DND-41 (cell line): ENCODE results near the gene CACHD1.

Experiments used
- ATAC-seq: fragments of 200-7000 bp; cut with Tn5 transposase; 3 replicates; pipeline ENCODE4 v1.9.1; 2021; ENCODE audit warnings: low read depth; ENCODE audit not compliant: insufficient read depth
- DNase-seq: peaks from one replicate; pipeline ENCODE4 v3.0.0-alpha.2; 2020
- H2AFZ ChIP-seq: 2 replicates; pipeline ENCODE4 v1.6.0; 2012; ENCODE audit warnings: low read depth, low read length
- H3K27ac ChIP-seq: 2 replicates; pipeline ENCODE4 v1.5.1; 2012; ENCODE audit warnings: low read length, inconsistent platforms
- H3K27me3 ChIP-seq: fragments of 200-600 bp; sonication (generic); 2 replicates; pipeline ENCODE4 v1.6.0; 2012; ENCODE audit warnings: low read length, mild to moderate bottlenecking, inconsistent platforms; ENCODE audit not compliant: insufficient read depth, poor library complexity
- H3K36me3 ChIP-seq: 2 replicates; pipeline ENCODE4 v1.5.1; 2012; ENCODE audit warnings: low read length, inconsistent platforms; ENCODE audit not compliant: insufficient read depth
- H3K4me1 ChIP-seq: 2 replicates; pipeline ENCODE4 v1.5.1; 2012; ENCODE audit warnings: mild to moderate bottlenecking, low read length; ENCODE audit not compliant: insufficient read depth
- H3K4me2 ChIP-seq: 2 replicates; pipeline ENCODE4 v1.6.0; 2012; ENCODE audit warnings: mild to moderate bottlenecking, moderate library complexity, low read length, inconsistent platforms; ENCODE audit not compliant: insufficient read depth
- H3K4me3 ChIP-seq, 2 experiments: fragments of 200-600 bp in 1 of 2; shearing (Covaris generic) in 1 of 2; 2 replicates each; pipeline ENCODE4 v1.5.1; 2012 to 2016; ENCODE audit warnings: inconsistent platforms in 2 of 2, low read length in 2 of 2, mild to moderate bottlenecking in 2 of 2, low read depth in 1 of 2, moderate library complexity in 1 of 2
- H3K79me2 ChIP-seq: 2 replicates; pipeline ENCODE4 v1.6.0; 2012; ENCODE audit warnings: low read length, inconsistent platforms; ENCODE audit not compliant: insufficient read depth
- H3K9ac ChIP-seq: 2 replicates; pipeline ENCODE4 v1.6.0; 2012; ENCODE audit warnings: low read depth, mild to moderate bottlenecking, inconsistent platforms, low read length, moderate library complexity
- H3K9me3 ChIP-seq: 2 replicates; pipeline ENCODE4 v1.5.1; 2012; ENCODE audit warnings: low read length, moderate library complexity, mild to moderate bottlenecking, inconsistent platforms; ENCODE audit not compliant: insufficient read depth, severe bottlenecking
- H4K20me1 ChIP-seq: 2 replicates; pipeline ENCODE4 v1.6.0; 2012; ENCODE audit warnings: low read length; ENCODE audit not compliant: insufficient read depth
- EZH2 ChIP-seq: IDR thresholded peaks from 3 replicates; pipeline ENCODE4 v1.6.1; 2012; ENCODE audit warnings: borderline replicate concordance, low read depth, mild to moderate bottlenecking, moderate library complexity, low read length, inconsistent platforms; ENCODE audit not compliant: severe bottlenecking
- TF ChIP-seq, protein P1 (sequence below): IDR thresholded peaks from 2 replicates; pipeline ENCODE4 v1.5.1; 2012; ENCODE audit warnings: borderline replicate concordance, low read length, moderate library complexity, mild to moderate bottlenecking; ENCODE audit not compliant: poor library complexity, severe bottlenecking; ENCODE audit errors: extremely low read depth

Gene CACHD1

GRCh38 chr1:64499011-64499410 is 29.1 kb downstream of the CACHD1 start:
- Histone ChIP-seq H3K9me3 (no peaks in the 10 kb centered on the region), H3K79me2 (no peaks in the 10 kb centered on the region), H3K4me1 (no peaks in the 10 kb centered on the region), H3K4me3 (no peak overlapping the region), H3K9ac (no peak overlapping the region), H3K27ac (no peak overlapping the region), H3K27me3 (peaks cover 4% of the 10 kb centered on the region), H3K4me2 (no peak overlapping the region), H3K36me3 (no peaks in the 10 kb centered on the region), H4K20me1 (no peaks in the 10 kb centered on the region), H2AFZ (no peak overlapping the region)
- TF ChIP-seq, protein P1, sequence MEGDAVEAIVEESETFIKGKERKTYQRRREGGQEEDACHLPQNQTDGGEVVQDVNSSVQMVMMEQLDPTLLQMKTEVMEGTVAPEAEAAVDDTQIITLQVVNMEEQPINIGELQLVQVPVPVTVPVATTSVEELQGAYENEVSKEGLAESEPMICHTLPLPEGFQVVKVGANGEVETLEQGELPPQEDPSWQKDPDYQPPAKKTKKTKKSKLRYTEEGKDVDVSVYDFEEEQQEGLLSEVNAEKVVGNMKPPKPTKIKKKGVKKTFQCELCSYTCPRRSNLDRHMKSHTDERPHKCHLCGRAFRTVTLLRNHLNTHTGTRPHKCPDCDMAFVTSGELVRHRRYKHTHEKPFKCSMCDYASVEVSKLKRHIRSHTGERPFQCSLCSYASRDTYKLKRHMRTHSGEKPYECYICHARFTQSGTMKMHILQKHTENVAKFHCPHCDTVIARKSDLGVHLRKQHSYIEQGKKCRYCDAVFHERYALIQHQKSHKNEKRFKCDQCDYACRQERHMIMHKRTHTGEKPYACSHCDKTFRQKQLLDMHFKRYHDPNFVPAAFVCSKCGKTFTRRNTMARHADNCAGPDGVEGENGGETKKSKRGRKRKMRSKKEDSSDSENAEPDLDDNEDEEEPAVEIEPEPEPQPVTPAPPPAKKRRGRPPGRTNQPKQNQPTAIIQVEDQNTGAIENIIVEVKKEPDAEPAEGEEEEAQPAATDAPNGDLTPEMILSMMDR, result no peak
- no peak for TF ChIP-seq EZH2
- DNase-seq, result no peak
- no peak for ATAC-seq

GRCh38 chr1:64499966-64500365 is 30.0 kb downstream of the CACHD1 start:
- ATAC-seq (no peak), DNase-seq (no peak)
- Histone ChIP-seq H3K9ac (no peak overlapping the region), H3K27me3 (no peaks in the 10 kb centered on the region), H3K79me2 (no peaks in the 10 kb centered on the region), H3K36me3 (no peaks in the 10 kb centered on the region), H2AFZ (no peak overlapping the region), H3K9me3 (no peaks in the 10 kb centered on the region), H3K4me2 (no peak overlapping the region), H4K20me1 (no peaks in the 10 kb centered on the region), H3K27ac (no peak overlapping the region), H3K4me3 (no peak overlapping the region), H3K4me1 (no peaks in the 10 kb centered on the region)
- TF ChIP-seq, protein P1, result no peak

DNA sequence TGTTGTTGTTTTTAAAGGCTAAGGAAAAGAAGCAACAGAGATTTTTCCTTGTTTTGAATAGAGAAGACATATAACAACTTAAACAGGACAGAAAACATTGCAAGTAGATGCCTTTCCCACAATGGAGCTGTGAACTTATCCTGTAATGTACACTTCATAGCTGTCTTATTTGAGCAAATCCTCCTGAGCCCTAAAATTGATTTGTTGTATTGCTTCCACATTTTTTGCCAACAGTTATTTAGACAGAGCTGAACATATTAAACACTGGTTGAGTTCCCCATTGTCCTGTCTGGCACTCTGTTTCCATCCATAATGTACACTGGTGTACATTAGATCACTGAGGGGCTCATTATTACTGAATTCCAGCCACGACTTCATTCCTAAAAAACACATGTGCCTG is 32.2 kb downstream of the CACHD1 start:
- H3K27me3 ChIP-seq, result peaks cover under 1% of the 10 kb centered on the region
- H3K9me3 ChIP-seq, result no peaks in the 10 kb centered on the region
- H3K4me2 ChIP-seq, result no peak overlapping the region
- DNase-seq (no peak), ATAC-seq (no peak)
- no peak overlapping the region for H3K4me3 ChIP-seq
- no peak overlapping the region for H3K27ac ChIP-seq
- H2AFZ ChIP-seq, result no peak overlapping the region
- TF ChIP-seq EZH2, result no peak
- TF ChIP-seq, protein P1, result no peak
- H3K79me2 ChIP-seq, result no peaks in the 10 kb centered on the region
- H3K9ac ChIP-seq, result no peak overlapping the region
- no peaks in the 10 kb centered on the region for H3K36me3 ChIP-seq
- H4K20me1 ChIP-seq, result no peaks in the 10 kb centered on the region
- no peaks in the 10 kb centered on the region for H3K4me1 ChIP-seq

GRCh38 chr1:64502931-64503330 is 33.0 kb downstream of the CACHD1 start:
- TF ChIP-seq, protein P1, result no peak
- TF ChIP-seq EZH2, result no peak
- H3K4me1 ChIP-seq, result no peaks in the 10 kb centered on the region
- no peak overlapping the region for H3K4me2 ChIP-seq
- no peak overlapping the region for H2AFZ ChIP-seq
- no peaks in the 10 kb centered on the region for H3K79me2 ChIP-seq
- no peak overlapping the region for H3K27ac ChIP-seq
- H4K20me1 ChIP-seq, result no peaks in the 10 kb centered on the region
- peaks cover 4% of the 10 kb centered on the region for H3K27me3 ChIP-seq
- no peak for DNase-seq
- no peak overlapping the region for H3K9ac ChIP-seq
- H3K9me3 ChIP-seq, result no peaks in the 10 kb centered on the region
- no peak overlapping the region for H3K4me3 ChIP-seq
- H3K36me3 ChIP-seq, result no peaks in the 10 kb centered on the region
- ATAC-seq, result no peak
